Osteoblast (primary cell): Measurements from ENCODE around the gene CD69. TPM values are rescaled to one million over a fixed set of nuclear protein-coding genes. Genes with fewer than 3 reads are reported as not detected.

ENCODE experiments used
- DNase-seq: peaks from one replicate; pipeline ENCODE4 v3.0.0; 2011; ENCODE audit warnings: low spot score, mixed read lengths; ENCODE audit not compliant: insufficient read length; ENCODE audit errors: missing footprints
- H2AFZ ChIP-seq: 2 replicates; pipeline ENCODE4 v1.6.0; 2011; ENCODE audit warnings: mild to moderate bottlenecking, low read length
- H3K27ac ChIP-seq: 2 replicates; pipeline ENCODE4 v1.5.1; 2011; ENCODE audit warnings: mild to moderate bottlenecking, low read depth, low read length, moderate library complexity
- H3K27me3 ChIP-seq: 2 replicates; pipeline ENCODE4 v1.6.0; 2012; ENCODE audit warnings: mild to moderate bottlenecking, control low read depth, inconsistent platforms, low read length, moderate library complexity; ENCODE audit not compliant: insufficient read depth
- H3K36me3 ChIP-seq: 2 replicates; pipeline ENCODE4 v1.5.1; 2011; ENCODE audit warnings: mild to moderate bottlenecking, low read length, control low read depth, moderate library complexity; ENCODE audit not compliant: insufficient read depth
- H3K4me1 ChIP-seq: 2 replicates; pipeline ENCODE4 v1.5.1; 2011; ENCODE audit warnings: mild to moderate bottlenecking, low read length, control low read depth, moderate library complexity; ENCODE audit not compliant: insufficient read depth
- H3K4me2 ChIP-seq: 2 replicates; pipeline ENCODE4 v1.6.0; 2011; ENCODE audit warnings: mild to moderate bottlenecking, low read length; ENCODE audit not compliant: insufficient read depth
- H3K4me3 ChIP-seq: fragments of 200-600 bp; sonication (generic); 3 replicates; pipeline ENCODE4 v1.5.1; 2012; ENCODE audit warnings: mild to moderate bottlenecking, low read length, inconsistent platforms; ENCODE audit not compliant: insufficient read depth
- H3K79me2 ChIP-seq: 2 replicates; pipeline ENCODE4 v1.6.0; 2012; ENCODE audit warnings: mild to moderate bottlenecking, low read length, control low read depth, inconsistent platforms; ENCODE audit not compliant: insufficient read depth
- H3K9me3 ChIP-seq: 2 replicates; pipeline ENCODE4 v1.5.1; 2011; ENCODE audit warnings: low read depth, low read length, control low read depth
- H4K20me1 ChIP-seq: 2 replicates; pipeline ENCODE4 v1.6.0; 2012; ENCODE audit warnings: mild to moderate bottlenecking, low read length, control low read depth; ENCODE audit not compliant: insufficient read depth
- CTCF ChIP-seq: IDR thresholded peaks from 2 replicates; pipeline ENCODE4 v1.5.1; 2011; ENCODE audit warnings: mild to moderate bottlenecking, low read depth, low read length, moderate library complexity; ENCODE audit errors: extremely low read depth
- total RNA-seq: library from RNA; depleted of rRNA; stranded (reverse); fragments of >200 nt; gene quantifications from 2 replicates; pipeline ENCODE4 v1.2.3, GENCODE V29; 2012

CD69 gene
- total RNA-seq, 1 donor: not detected

- Histone ChIP-seq H3K79me2 (no peaks in the 10 kb centered on the region), H3K27ac (no peak overlapping the region), H3K4me2 (no peak overlapping the region), H4K20me1 (no peaks in the 10 kb centered on the region), H3K36me3 (no peaks in the 10 kb centered on the region), H3K4me3 (no peak overlapping the region), H3K9me3 (no peaks in the 10 kb centered on the region), H3K27me3 (no peaks in the 10 kb centered on the region), H3K4me1 (no peaks in the 10 kb centered on the region), H2AFZ (no peak overlapping the region)
- TF ChIP-seq CTCF: no peak
- DNase-seq: no peak
Measured at GRCh38 chr12:9711664-9712063, 49.0 kb downstream of the CD69 start.

GRCh38 chr12:9710584-9711375, 49.9 kb downstream of the CD69 start:
- no peak overlapping the region for H3K4me3 ChIP-seq
- no peaks in the 10 kb centered on the region for H3K4me1 ChIP-seq
- no peaks in the 10 kb centered on the region for H3K36me3 ChIP-seq
- no peaks in the 10 kb centered on the region for H3K79me2 ChIP-seq
- no peak overlapping the region for H2AFZ ChIP-seq
- no peak for DNase-seq
- H3K4me2 ChIP-seq: no peak overlapping the region
- no peaks in the 10 kb centered on the region for H4K20me1 ChIP-seq
- no peaks in the 10 kb centered on the region for H3K27me3 ChIP-seq
- H3K27ac ChIP-seq: no peak overlapping the region
- H3K9me3 ChIP-seq: no peaks in the 10 kb centered on the region
- TF ChIP-seq CTCF: no peak

GRCh38 chr12:9708853-9709252, 51.8 kb downstream of the CD69 start:
- Histone ChIP-seq H3K4me1 (no peaks in the 10 kb centered on the region), H3K27me3 (no peaks in the 10 kb centered on the region), H3K79me2 (no peaks in the 10 kb centered on the region), H3K9me3 (no peaks in the 10 kb centered on the region), H3K27ac (no peak overlapping the region), H3K36me3 (no peaks in the 10 kb centered on the region), H2AFZ (no peak overlapping the region), H3K4me3 (no peak overlapping the region), H3K4me2 (no peak overlapping the region), H4K20me1 (no peaks in the 10 kb centered on the region)
- no peak for DNase-seq
- TF ChIP-seq CTCF: no peak

GRCh38 chr12:9707864-9708808, 52.6 kb downstream of the CD69 start:
- peak overlapping the region; percentile 63 for H2AFZ ChIP-seq
- H3K4me2 ChIP-seq: no peak overlapping the region
- peak; percentile 41 for DNase-seq
- no peaks in the 10 kb centered on the region for H3K27me3 ChIP-seq
- no peak overlapping the region for H3K27ac ChIP-seq
- H3K36me3 ChIP-seq: no peaks in the 10 kb centered on the region
- H3K79me2 ChIP-seq: no peaks in the 10 kb centered on the region
- H3K4me3 ChIP-seq: no peak overlapping the region
- peak; percentile 84 for TF ChIP-seq CTCF
- H3K9me3 ChIP-seq: no peaks in the 10 kb centered on the region
- H3K4me1 ChIP-seq: no peaks in the 10 kb centered on the region
- no peaks in the 10 kb centered on the region for H4K20me1 ChIP-seq
